Measurements from ENCODE around the gene PIK3C2G. TPM values are rescaled to one million over a fixed set of nuclear protein-coding genes. Genes with fewer than 3 reads are reported as not detected.

The PIK3C2G gene
- polyA plus RNA-seq, 1 donor (not counting 4 experiments of a cell fraction or from before 2014, with no cell fraction given) = 3.7 TPM

DNA sequence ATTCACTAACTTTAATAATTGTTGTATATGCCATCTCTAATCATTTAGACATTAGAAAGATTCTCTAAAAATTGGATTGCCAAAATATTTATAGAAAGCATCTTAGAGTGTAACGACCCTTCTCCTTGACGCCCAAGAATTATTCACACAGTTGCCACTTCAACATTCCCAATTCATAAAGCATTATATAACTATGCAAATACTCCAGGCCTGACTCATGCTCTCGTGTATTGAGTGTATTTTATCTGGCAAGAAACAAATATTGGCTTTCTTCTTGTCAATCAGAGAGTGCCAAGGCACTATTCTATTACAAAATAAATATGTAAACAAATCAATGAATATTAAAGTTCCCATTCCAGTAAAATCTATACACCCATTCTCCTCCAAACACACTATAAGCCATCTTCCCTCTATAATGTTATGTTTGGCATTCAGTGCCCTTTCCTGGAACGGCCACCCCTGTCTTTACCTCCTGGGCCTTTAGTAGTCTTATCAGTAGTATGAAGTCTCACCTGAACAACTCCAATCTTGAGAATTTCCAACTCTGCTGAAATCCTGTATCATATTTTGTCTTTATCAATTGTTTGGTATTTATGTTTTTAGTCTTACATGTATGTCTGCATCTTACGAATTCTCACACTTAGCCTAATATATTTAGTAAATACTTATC is 182.6 kb downstream of the PIK3C2G start:
- Histone ChIP-seq H3K79me2 (ENCODE audit: control insufficient read depth, insufficient read depth, low read length) (no peaks in the 10 kb centered on the region), H3K9me3 (ENCODE audit: control insufficient read depth, low read depth, low read length) (no peaks in the 10 kb centered on the region), H3K4me1 (ENCODE audit: control insufficient read depth, extremely low read depth, insufficient read depth, low read length) (no peaks in the 10 kb centered on the region), H2AFZ (ENCODE audit: control insufficient read depth, low read length) (no peak overlapping the region), H3K27ac (ENCODE audit: control insufficient read depth, insufficient read depth, low read length) (no peak overlapping the region), H3K4me2 (ENCODE audit: control insufficient read depth, extremely low read depth, insufficient read depth, low read depth, low read length) (no peak overlapping the region), H3K9me1 (ENCODE audit: control insufficient read depth, extremely low read depth, insufficient read depth, low read length) (no peaks in the 10 kb centered on the region), H3K4me3 (ENCODE audit: control insufficient read depth in 2 of 3, extremely low read depth in 1 of 3, insufficient read depth in 2 of 3, low read depth in 1 of 3, low read length in 3 of 3) (no peak overlapping the region), H3K9ac (ENCODE audit: control insufficient read depth, extremely low read depth, insufficient read depth, low read length) (no peak overlapping the region), H3K36me3 (ENCODE audit: control insufficient read depth in 2 of 2, extremely low read depth in 1 of 2, insufficient read depth in 2 of 2, low read length in 2 of 2) (no peaks in the 10 kb centered on the region), H3K27me3 (ENCODE audit: control insufficient read depth, extremely low read depth, insufficient read depth, low read length) (no peaks in the 10 kb centered on the region), H4K20me1 (ENCODE audit: control insufficient read depth, extremely low read depth, insufficient read depth, low read length) (no peaks in the 10 kb centered on the region)
- FAIRE-seq (no peak), DNase-seq (ENCODE audit: low read depth, low spot score) (no peak)
- dilution Hi-C loops (cut with MboI; ENCODE audit: extremely low pct_ligation_motif_present, low sequenced_read_pairs) = no loop called here
- TF ChIP-seq, protein P1, sequence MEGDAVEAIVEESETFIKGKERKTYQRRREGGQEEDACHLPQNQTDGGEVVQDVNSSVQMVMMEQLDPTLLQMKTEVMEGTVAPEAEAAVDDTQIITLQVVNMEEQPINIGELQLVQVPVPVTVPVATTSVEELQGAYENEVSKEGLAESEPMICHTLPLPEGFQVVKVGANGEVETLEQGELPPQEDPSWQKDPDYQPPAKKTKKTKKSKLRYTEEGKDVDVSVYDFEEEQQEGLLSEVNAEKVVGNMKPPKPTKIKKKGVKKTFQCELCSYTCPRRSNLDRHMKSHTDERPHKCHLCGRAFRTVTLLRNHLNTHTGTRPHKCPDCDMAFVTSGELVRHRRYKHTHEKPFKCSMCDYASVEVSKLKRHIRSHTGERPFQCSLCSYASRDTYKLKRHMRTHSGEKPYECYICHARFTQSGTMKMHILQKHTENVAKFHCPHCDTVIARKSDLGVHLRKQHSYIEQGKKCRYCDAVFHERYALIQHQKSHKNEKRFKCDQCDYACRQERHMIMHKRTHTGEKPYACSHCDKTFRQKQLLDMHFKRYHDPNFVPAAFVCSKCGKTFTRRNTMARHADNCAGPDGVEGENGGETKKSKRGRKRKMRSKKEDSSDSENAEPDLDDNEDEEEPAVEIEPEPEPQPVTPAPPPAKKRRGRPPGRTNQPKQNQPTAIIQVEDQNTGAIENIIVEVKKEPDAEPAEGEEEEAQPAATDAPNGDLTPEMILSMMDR (optimal IDR thresholded peaks at IDR 0.05 in 1 of 3, IDR thresholded peaks at IDR 0.05 in 1 of 3, conservative IDR thresholded peaks at IDR 0.05 in 1 of 3; ENCODE audit: extremely low read depth in 1 of 3, insufficient read depth in 2 of 3, low read length in 3 of 3) = no peak
- no peak for TF ChIP-seq EZH2 (IDR thresholded peaks at IDR 0.05; ENCODE audit: low read length)

DNA sequence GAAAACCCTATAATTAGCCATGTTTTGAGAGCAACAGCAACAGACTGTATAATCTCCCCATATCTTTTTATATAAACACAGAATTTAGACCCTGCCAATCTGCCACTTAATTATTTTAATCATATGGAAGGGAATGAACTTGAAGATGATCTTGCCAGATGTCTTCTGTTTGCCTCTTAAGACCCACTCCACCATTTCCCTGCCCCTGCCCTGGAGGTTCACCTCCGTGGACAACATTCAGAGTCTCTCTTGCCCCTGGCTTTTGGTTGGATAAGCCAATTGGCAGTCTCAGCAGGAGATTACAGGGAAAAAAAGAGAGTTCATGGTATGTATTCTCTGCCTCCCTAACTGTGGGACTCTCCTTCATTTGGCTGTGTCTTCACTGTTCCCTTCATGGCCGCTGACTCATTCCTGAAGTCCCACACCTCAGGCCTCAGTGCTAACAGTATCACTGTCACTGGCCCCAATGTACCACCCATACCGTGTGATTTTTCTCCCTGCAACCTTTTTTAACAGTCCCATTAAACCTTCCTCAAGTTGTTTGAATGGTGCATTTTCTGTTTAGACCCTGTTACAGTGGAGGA is 184.8 kb downstream of the PIK3C2G start:
- H3K27me3 ChIP-seq (ENCODE audit: control insufficient read depth, extremely low read depth, insufficient read depth, low read length) = no peaks in the 10 kb centered on the region
- H3K4me3 ChIP-seq (ENCODE audit: control insufficient read depth in 2 of 3, extremely low read depth in 1 of 3, insufficient read depth in 2 of 3, low read depth in 1 of 3, low read length in 3 of 3) = no peak overlapping the region
- no peaks in the 10 kb centered on the region for H3K79me2 ChIP-seq (ENCODE audit: control insufficient read depth, insufficient read depth, low read length)
- dilution Hi-C loops (cut with MboI; ENCODE audit: extremely low pct_ligation_motif_present, low sequenced_read_pairs) = no loop called here
- no peaks in the 10 kb centered on the region for H3K9me3 ChIP-seq (ENCODE audit: control insufficient read depth, low read depth, low read length)
- no peaks in the 10 kb centered on the region for H3K4me1 ChIP-seq (ENCODE audit: control insufficient read depth, extremely low read depth, insufficient read depth, low read length)
- no peaks in the 10 kb centered on the region for H3K9me1 ChIP-seq (ENCODE audit: control insufficient read depth, extremely low read depth, insufficient read depth, low read length)
- DNase-seq (ENCODE audit: low read depth, low spot score) = no peak
- H4K20me1 ChIP-seq (ENCODE audit: control insufficient read depth, extremely low read depth, insufficient read depth, low read length) = no peaks in the 10 kb centered on the region
- no peak overlapping the region for H3K4me2 ChIP-seq (ENCODE audit: control insufficient read depth, extremely low read depth, insufficient read depth, low read depth, low read length)
- H3K27ac ChIP-seq (ENCODE audit: control insufficient read depth, insufficient read depth, low read length) = no peak overlapping the region
- no peak overlapping the region for H2AFZ ChIP-seq (ENCODE audit: control insufficient read depth, low read length)
- TF ChIP-seq, protein P1 (optimal IDR thresholded peaks at IDR 0.05 in 1 of 3, IDR thresholded peaks at IDR 0.05 in 1 of 3, conservative IDR thresholded peaks at IDR 0.05 in 1 of 3; ENCODE audit: extremely low read depth in 1 of 3, insufficient read depth in 2 of 3, low read length in 3 of 3) = no peak
- no peak for TF ChIP-seq EZH2 (IDR thresholded peaks at IDR 0.05; ENCODE audit: low read length)
- no peaks in the 10 kb centered on the region for H3K36me3 ChIP-seq (ENCODE audit: control insufficient read depth in 2 of 2, extremely low read depth in 1 of 2, insufficient read depth in 2 of 2, low read length in 2 of 2)
- no peak for FAIRE-seq
- H3K9ac ChIP-seq (ENCODE audit: control insufficient read depth, extremely low read depth, insufficient read depth, low read length) = no peak overlapping the region

All from keratinocyte (primary cell).